Measurements from ENCODE around the gene GTF2A1L. TPM values are rescaled to one million over a fixed set of nuclear protein-coding genes. Genes with fewer than 3 reads are reported as not detected.

The GTF2A1L gene
- total RNA-seq, 4 donors from 2014 or later: 14.1 to 32.2 (median 22.1) TPM

DNA sequence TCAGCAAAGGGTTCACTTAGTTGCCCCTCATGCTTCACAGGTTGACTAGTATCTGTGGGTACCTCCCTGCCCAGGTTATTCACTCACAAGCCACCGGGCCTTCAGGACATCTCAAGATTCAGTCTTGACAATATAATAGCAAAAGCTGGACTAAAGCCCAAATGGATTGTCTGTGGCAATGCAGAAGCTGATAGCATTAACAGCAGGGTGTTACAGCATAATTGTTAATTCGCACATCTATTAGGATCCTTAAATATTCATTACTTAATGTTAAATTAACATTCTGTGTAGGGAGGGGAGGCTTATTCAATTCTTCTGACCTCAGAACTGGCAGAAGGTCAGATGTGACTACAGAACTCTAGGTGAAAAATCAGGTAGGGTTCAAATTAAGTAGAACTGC, 20.2 kb upstream of the GTF2A1L start:
- H3K9me3 ChIP-seq: no peaks in the 10 kb centered on the region
- peaks cover 0 to 54% (median 0%) of the 10 kb centered on the region in 3 donors for H3K4me1 ChIP-seq
- ATAC-seq: no peak
- WGBS, 2 donors (ENCODE audit: low coverage in 1 of 2): 68 to 75% methylated on average over 1 to 2 of the region's 2 CpGs
- H3K27ac ChIP-seq: peak overlapping the region in 1 of 4 donors; percentile 14
- no peaks in the 10 kb centered on the region for H3K27me3 ChIP-seq
- peaks cover 3 to 60% of the 10 kb centered on the region in 2 donors for H3K36me3 ChIP-seq
- H3K4me3 ChIP-seq: no peak overlapping the region
- no peak for TF ChIP-seq POLR2AphosphoS5 (IDR thresholded peaks at IDR 0.05)
- no peak for TF ChIP-seq POLR2A (IDR thresholded peaks at IDR 0.05)
- TF ChIP-seq, protein P1, sequence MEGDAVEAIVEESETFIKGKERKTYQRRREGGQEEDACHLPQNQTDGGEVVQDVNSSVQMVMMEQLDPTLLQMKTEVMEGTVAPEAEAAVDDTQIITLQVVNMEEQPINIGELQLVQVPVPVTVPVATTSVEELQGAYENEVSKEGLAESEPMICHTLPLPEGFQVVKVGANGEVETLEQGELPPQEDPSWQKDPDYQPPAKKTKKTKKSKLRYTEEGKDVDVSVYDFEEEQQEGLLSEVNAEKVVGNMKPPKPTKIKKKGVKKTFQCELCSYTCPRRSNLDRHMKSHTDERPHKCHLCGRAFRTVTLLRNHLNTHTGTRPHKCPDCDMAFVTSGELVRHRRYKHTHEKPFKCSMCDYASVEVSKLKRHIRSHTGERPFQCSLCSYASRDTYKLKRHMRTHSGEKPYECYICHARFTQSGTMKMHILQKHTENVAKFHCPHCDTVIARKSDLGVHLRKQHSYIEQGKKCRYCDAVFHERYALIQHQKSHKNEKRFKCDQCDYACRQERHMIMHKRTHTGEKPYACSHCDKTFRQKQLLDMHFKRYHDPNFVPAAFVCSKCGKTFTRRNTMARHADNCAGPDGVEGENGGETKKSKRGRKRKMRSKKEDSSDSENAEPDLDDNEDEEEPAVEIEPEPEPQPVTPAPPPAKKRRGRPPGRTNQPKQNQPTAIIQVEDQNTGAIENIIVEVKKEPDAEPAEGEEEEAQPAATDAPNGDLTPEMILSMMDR (IDR thresholded peaks at IDR 0.05): no peak
- TF ChIP-seq EP300 (IDR thresholded peaks at IDR 0.05): no peak

DNA sequence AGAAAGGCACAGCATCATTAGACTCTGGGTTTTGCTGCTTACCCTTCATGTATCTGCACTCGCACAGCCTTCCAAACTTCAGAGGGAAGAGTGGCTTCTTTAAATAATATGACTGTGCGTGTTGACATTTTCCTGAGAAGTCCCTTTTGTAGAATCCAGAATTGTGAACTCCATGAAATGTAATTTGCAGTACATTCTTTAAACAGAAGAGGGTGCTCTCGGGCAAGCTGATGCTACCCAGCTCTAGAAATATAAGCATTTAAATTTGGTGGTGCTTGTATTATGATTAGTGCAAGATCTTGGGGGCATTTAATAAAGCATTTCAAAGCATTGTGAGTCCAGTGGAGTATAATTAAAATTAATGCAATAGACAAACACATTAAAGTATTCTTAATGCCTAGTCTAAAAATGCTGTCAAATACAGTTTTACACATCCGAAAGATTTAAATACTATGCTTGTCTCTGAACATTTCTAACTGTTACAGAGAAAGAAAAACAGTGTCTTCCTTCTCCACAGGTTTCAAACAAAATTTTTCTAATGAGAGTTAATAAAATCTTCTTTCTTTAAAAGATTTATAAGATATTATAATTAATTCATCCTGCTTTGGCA, 17.3 kb upstream of the GTF2A1L start:
- 33 to 42% methylated on average over 3 to 4 of the region's 4 CpGs for WGBS, 2 donors (ENCODE audit: low coverage in 1 of 2)
- H3K27ac ChIP-seq: peak overlapping the region in 2 of 4 donors; percentile 31 to 33
- H3K36me3 ChIP-seq: peaks cover 3 to 41% of the 10 kb centered on the region in 2 donors
- H3K9me3 ChIP-seq: no peaks in the 10 kb centered on the region
- peaks cover 0 to 36% (median 0%) of the 10 kb centered on the region in 3 donors for H3K4me1 ChIP-seq
- no peak for TF ChIP-seq POLR2AphosphoS5 (IDR thresholded peaks at IDR 0.05)
- TF ChIP-seq, protein P1 (IDR thresholded peaks at IDR 0.05): peak; percentile 47 to 75 (median 66)
- no peaks in the 10 kb centered on the region for H3K27me3 ChIP-seq
- ATAC-seq: no peak
- no peak overlapping the region for H3K4me3 ChIP-seq

DNA sequence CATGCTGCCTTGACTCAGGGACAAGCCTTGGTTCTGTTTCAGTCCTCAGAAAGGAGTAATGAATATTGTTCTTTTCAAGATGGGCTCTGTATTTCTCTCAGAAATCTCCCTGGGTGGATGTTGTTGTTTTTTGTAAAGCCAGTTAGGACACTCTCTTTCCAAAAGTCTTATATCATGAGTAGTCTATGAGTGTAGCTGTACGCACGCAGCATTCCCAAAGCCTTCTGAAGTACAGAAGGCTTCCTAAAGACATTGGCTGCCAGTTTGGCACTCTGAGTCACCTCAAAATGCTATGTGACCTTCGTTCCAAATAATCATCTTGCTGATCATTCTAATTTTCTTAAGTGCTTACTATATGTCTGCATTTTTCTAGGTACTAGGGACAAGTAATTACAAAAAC, 16.7 kb upstream of the GTF2A1L start:
- H3K27ac ChIP-seq: peak overlapping the region in 3 of 4 donors; percentile 2 to 27 (median 19)

DNA sequence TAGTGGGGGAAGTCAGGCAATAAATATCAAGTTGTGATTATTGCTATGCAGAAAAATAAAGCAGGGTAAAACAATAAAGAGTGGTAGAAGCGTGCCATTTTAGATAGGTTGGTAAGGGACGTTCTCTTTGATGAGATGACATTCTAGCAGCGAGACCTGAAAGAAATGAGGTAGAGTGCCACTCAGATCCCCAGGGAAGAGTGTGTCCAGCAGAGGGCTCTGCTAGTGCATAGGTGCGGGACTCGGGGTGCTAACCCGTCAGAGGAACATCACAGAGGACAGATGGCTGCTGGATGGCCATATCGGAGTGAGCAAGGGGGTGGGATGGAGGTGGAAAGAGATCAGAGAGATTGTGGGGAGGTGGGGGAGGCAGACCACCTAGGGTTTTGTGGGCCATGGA, 16.3 kb upstream of the GTF2A1L start:
- no peaks in the 10 kb centered on the region for H3K9me3 ChIP-seq
- peaks cover 3 to 35% of the 10 kb centered on the region in 2 donors for H3K36me3 ChIP-seq
- peaks cover 0 to 30% (median 0%) of the 10 kb centered on the region in 3 donors for H3K4me1 ChIP-seq
- peak overlapping the region in 2 of 4 donors; percentile 2 to 27 for H3K27ac ChIP-seq
- TF ChIP-seq, protein P1 (IDR thresholded peaks at IDR 0.05): peak in 3 of 4 experiments; percentile 9 to 45 (median 26)
- TF ChIP-seq POLR2AphosphoS5 (IDR thresholded peaks at IDR 0.05) (no peak), POLR2A (IDR thresholded peaks at IDR 0.05) (no peak), EP300 (IDR thresholded peaks at IDR 0.05) (no peak)
- no peak for ATAC-seq
- no peak overlapping the region for H3K4me3 ChIP-seq
- WGBS, 2 donors (ENCODE audit: low coverage in 1 of 2): 67 to 68% methylated on average over 7 of the region's 7 CpGs
- H3K27me3 ChIP-seq: no peaks in the 10 kb centered on the region

More for the DNA sequence above, 16.7 kb upstream of the GTF2A1L start:
- Histone ChIP-seq H3K9me3 (no peaks in the 10 kb centered on the region), H3K4me1 (peaks cover 0 to 30% (median 0%) of the 10 kb centered on the region in 3 donors), H3K4me3 (no peak overlapping the region), H3K36me3 (peaks cover 3 to 35% of the 10 kb centered on the region in 2 donors), H3K27me3 (no peaks in the 10 kb centered on the region)
- no peak for ATAC-seq
- 36 to 50% methylated on average over 2 to 3 of the region's 3 CpGs for WGBS, 2 donors (ENCODE audit: low coverage in 1 of 2)
- TF ChIP-seq POLR2AphosphoS5 (IDR thresholded peaks at IDR 0.05): no peak
- no peak for TF ChIP-seq EP300 (IDR thresholded peaks at IDR 0.05)
- TF ChIP-seq POLR2A (IDR thresholded peaks at IDR 0.05): no peak
- TF ChIP-seq, protein P1 (IDR thresholded peaks at IDR 0.05): no peak
